Measurements from ENCODE around the gene IMPG2. TPM values are rescaled to one million over a fixed set of nuclear protein-coding genes. Genes with fewer than 3 reads are reported as not detected.

IMPG2 gene
- polyA plus RNA-seq, 6 donors from 2014 or later: not detected

DNA sequence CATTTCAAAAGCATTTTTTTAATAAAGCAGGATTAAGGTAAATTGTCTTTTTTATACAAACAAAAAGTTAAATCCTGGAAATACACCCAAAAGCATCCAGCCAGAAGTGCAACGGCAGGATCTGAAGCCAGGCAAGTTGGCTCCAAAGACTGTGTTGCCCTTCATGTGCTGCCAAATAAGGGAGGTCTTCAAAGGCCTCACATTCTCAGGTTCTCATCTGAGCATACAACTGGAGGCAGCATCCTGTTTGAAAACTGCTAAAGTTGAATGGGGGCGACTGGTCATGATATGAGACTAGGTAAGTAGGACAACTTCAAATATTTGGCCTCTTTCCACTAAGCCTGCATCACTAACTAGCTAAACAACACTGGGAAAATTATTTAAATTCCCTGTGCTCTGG, 52.2 kb downstream of the IMPG2 start:
- no peaks in the 10 kb centered on the region for H3K27me3 Mint-ChIP-seq
- H3K27ac Mint-ChIP-seq: no peak overlapping the region
- ATAC-seq (ENCODE audit: low read depth in 2 of 2): no peak
- DNase-seq: no peak
- H3K36me3 Mint-ChIP-seq: peaks cover 0 to 11% of the 10 kb centered on the region in 2 donors
- no peaks in the 10 kb centered on the region for H3K4me1 Mint-ChIP-seq
- H3K4me3 Mint-ChIP-seq: no peak overlapping the region
- peaks cover 0 to 19% (median 0%) of the 10 kb centered on the region in 7 donors for H3K9me3 Mint-ChIP-seq

- Mint-ChIP-seq H3K4me3 (no peak overlapping the region), H3K36me3 (peaks cover 0 to 11% of the 10 kb centered on the region in 2 donors), H3K27ac (peak overlapping the region in 1 of 6 donors; percentile 28), H3K4me1 (no peaks in the 10 kb centered on the region), H3K9me3 (peaks cover 0 to 19% (median 1%) of the 10 kb centered on the region in 7 donors), H3K27me3 (no peaks in the 10 kb centered on the region)
- DNase-seq (no peak), ATAC-seq (ENCODE audit: low read depth in 2 of 2) (no peak)
Measured at GRCh38 chr3:101266566-101266965, 53.8 kb downstream of the IMPG2 start.

- no peaks in the 10 kb centered on the region for H3K4me1 Mint-ChIP-seq
- peaks cover 0 to 19% (median 1%) of the 10 kb centered on the region in 7 donors for H3K9me3 Mint-ChIP-seq
- DNase-seq (no peak), ATAC-seq (ENCODE audit: low read depth in 2 of 2) (no peak)
- H3K36me3 Mint-ChIP-seq: peaks cover 0 to 7% of the 10 kb centered on the region in 2 donors
- H3K27ac Mint-ChIP-seq: no peak overlapping the region
- H3K27me3 Mint-ChIP-seq: no peaks in the 10 kb centered on the region
- H3K4me3 Mint-ChIP-seq: no peak overlapping the region
Measured at GRCh38 chr3:101266071-101266470, 54.3 kb downstream of the IMPG2 start.

GRCh38 chr3:101262393-101263240, 57.8 kb downstream of the IMPG2 start:
- no peak for ATAC-seq (ENCODE audit: low read depth in 2 of 2)
- Mint-ChIP-seq H3K27me3 (no peaks in the 10 kb centered on the region), H3K4me1 (no peaks in the 10 kb centered on the region), H3K9me3 (peaks cover 0 to 19% (median 1%) of the 10 kb centered on the region in 7 donors), H3K27ac (no peak overlapping the region), H3K36me3 (peaks cover 0 to 5% of the 10 kb centered on the region in 2 donors), H3K4me3 (no peak overlapping the region)
- no peak for DNase-seq

GRCh38 chr3:101261506-101261905, 58.9 kb downstream of the IMPG2 start:
- ATAC-seq (ENCODE audit: low read depth in 2 of 2) (no peak), DNase-seq (no peak)
- no peak overlapping the region for H3K4me3 Mint-ChIP-seq
- no peak overlapping the region for H3K27ac Mint-ChIP-seq
- H3K36me3 Mint-ChIP-seq: peaks cover 0 to 10% of the 10 kb centered on the region in 2 donors
- H3K27me3 Mint-ChIP-seq: no peaks in the 10 kb centered on the region
- H3K9me3 Mint-ChIP-seq: peaks cover 0 to 19% (median 1%) of the 10 kb centered on the region in 7 donors
- no peaks in the 10 kb centered on the region for H3K4me1 Mint-ChIP-seq

GRCh38 chr3:101259485-101260341, 60.7 kb downstream of the IMPG2 start:
- Mint-ChIP-seq H3K4me1 (no peaks in the 10 kb centered on the region), H3K27me3 (no peaks in the 10 kb centered on the region), H3K9me3 (peaks cover 0 to 7% (median 0%) of the 10 kb centered on the region in 7 donors), H3K27ac (no peak overlapping the region), H3K4me3 (peak overlapping the region in 1 of 8 donors; percentile 23), H3K36me3 (peaks cover 0 to 10% of the 10 kb centered on the region in 2 donors)
- no peak for ATAC-seq (ENCODE audit: low read depth in 2 of 2)
- DNase-seq: no peak

GRCh38 chr3:101256511-101256910, 63.9 kb downstream of the IMPG2 start:
- H3K4me3 Mint-ChIP-seq: no peak overlapping the region
- no peaks in the 10 kb centered on the region for H3K9me3 Mint-ChIP-seq
- H3K27me3 Mint-ChIP-seq: no peaks in the 10 kb centered on the region
- peaks cover 0 to 5% of the 10 kb centered on the region in 2 donors for H3K36me3 Mint-ChIP-seq
- ATAC-seq (ENCODE audit: low read depth in 2 of 2) (no peak), DNase-seq (no peak)
- peak overlapping the region in 1 of 6 donors; percentile 86 for H3K27ac Mint-ChIP-seq
- no peaks in the 10 kb centered on the region for H3K4me1 Mint-ChIP-seq

GRCh38 chr3:101255441-101255840, 64.9 kb downstream of the IMPG2 start:
- Mint-ChIP-seq H3K27ac (no peak overlapping the region), H3K4me1 (no peaks in the 10 kb centered on the region), H3K36me3 (peaks cover 0 to 5% of the 10 kb centered on the region in 2 donors), H3K9me3 (no peaks in the 10 kb centered on the region), H3K27me3 (no peaks in the 10 kb centered on the region), H3K4me3 (no peak overlapping the region)
- DNase-seq (no peak), ATAC-seq (ENCODE audit: low read depth in 2 of 2) (no peak)

GRCh38 chr3:101253396-101253795, 67.0 kb downstream of the IMPG2 start:
- Mint-ChIP-seq H3K36me3 (peaks cover 0 to 5% of the 10 kb centered on the region in 2 donors), H3K27me3 (no peaks in the 10 kb centered on the region), H3K4me3 (no peak overlapping the region), H3K4me1 (peaks cover 0 to 6% (median 5%) of the 10 kb centered on the region in 3 donors), H3K27ac (no peak overlapping the region), H3K9me3 (no peaks in the 10 kb centered on the region)
- ATAC-seq (ENCODE audit: low read depth in 2 of 2) (no peak), DNase-seq (no peak)

- Mint-ChIP-seq H3K9me3 (no peaks in the 10 kb centered on the region), H3K27me3 (no peaks in the 10 kb centered on the region), H3K4me3 (no peak overlapping the region), H3K27ac (no peak overlapping the region), H3K4me1 (peaks cover 0 to 6% (median 5%) of the 10 kb centered on the region in 3 donors), H3K36me3 (peaks cover 0 to 5% of the 10 kb centered on the region in 2 donors)
- DNase-seq (no peak), ATAC-seq (ENCODE audit: low read depth in 2 of 2) (no peak)
Measured at GRCh38 chr3:101252945-101253344, 67.4 kb downstream of the IMPG2 start.

DNA sequence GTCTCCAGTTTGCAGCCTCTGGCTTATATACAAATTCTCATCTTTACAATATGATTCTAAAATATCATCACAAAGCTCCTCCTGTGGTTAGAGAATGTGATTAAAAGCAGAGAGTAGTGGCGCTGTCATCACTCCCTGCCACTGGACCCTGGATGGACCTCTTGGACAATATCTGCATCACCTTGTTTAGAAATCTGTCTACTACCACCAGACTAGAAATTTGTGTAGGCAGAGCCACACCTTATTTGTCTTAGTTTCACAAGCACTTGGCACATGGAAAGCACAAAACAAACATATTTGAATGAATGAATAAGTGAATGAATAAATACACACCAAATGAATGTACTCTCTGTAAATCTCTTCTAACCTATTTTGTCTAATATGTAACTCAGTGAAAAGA, 68.1 kb downstream of the IMPG2 start:
- H3K4me1 Mint-ChIP-seq: peaks cover 0 to 6% (median 5%) of the 10 kb centered on the region in 3 donors

DNA sequence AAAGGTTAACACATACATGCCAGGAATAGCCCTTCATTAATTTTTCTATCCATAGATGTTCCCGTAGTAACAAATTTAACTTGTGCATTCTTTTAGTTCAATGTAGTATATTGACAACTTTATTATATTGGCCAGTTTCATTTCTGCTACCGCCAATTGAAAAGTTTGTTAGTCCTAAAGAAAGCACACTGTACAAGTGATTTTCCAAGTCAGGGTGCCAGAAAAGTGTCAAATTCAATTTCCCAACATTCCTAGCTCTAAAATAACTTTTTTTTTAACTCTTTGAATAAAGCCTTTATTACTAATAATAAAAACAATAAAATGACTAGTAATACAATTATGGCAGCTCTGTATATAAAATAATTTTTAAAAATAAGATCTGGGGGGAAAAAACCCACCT, 68.9 kb downstream of the IMPG2 start:
- peaks cover 0 to 6% (median 5%) of the 10 kb centered on the region in 3 donors for H3K4me1 Mint-ChIP-seq
- H3K36me3 Mint-ChIP-seq: no peaks in the 10 kb centered on the region
- ATAC-seq (ENCODE audit: low read depth in 2 of 2): no peak
- no peaks in the 10 kb centered on the region for H3K27me3 Mint-ChIP-seq
- no peak for DNase-seq
- no peak overlapping the region for H3K27ac Mint-ChIP-seq
- H3K4me3 Mint-ChIP-seq: no peak overlapping the region
- no peaks in the 10 kb centered on the region for H3K9me3 Mint-ChIP-seq

More for the DNA sequence above, 68.1 kb downstream of the IMPG2 start:
- DNase-seq (no peak), ATAC-seq (ENCODE audit: low read depth in 2 of 2) (no peak)
- H3K27me3 Mint-ChIP-seq: no peaks in the 10 kb centered on the region
- peaks cover 0 to 5% of the 10 kb centered on the region in 2 donors for H3K36me3 Mint-ChIP-seq
- H3K4me3 Mint-ChIP-seq: no peak overlapping the region
- H3K27ac Mint-ChIP-seq: no peak overlapping the region
- H3K9me3 Mint-ChIP-seq: no peaks in the 10 kb centered on the region

DNA sequence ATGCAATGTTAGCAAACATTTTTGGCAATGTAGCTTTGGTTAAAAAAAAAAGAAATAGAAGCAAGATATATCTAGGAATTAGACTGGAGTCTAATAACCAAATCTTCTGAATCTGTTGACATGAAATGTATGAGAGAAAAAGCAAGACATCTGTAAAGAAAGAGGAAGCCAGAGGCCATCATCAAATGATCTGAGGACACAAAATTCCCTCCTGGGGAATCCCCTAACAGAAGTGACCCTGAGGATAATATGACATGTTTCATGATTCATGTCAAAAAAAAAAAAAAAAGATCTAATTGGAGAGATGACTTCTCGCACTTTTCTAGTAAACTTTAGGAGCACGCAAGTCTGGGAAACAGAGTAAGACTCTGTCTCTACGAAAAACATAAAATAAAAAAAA, 70.9 kb downstream of the IMPG2 start:
- ATAC-seq (ENCODE audit: low read depth in 2 of 2) (no peak), DNase-seq (no peak)
- Mint-ChIP-seq H3K27me3 (no peaks in the 10 kb centered on the region), H3K9me3 (no peaks in the 10 kb centered on the region), H3K4me1 (peaks cover 0 to 6% (median 5%) of the 10 kb centered on the region in 3 donors), H3K27ac (peak overlapping the region in 1 of 6 donors; percentile 23), H3K36me3 (peaks cover 4 to 9% of the 10 kb centered on the region in 2 donors), H3K4me3 (no peak overlapping the region)
